Neural cell (in vitro differentiated cells): ENCODE data around the gene FCAMR.

Experiments
- CTCF ChIP-seq: fragments of 450-650 bp; IDR thresholded peaks from 2 replicates; pipeline ENCODE4 v1.5.1; 2014; ENCODE audit warnings: antibody characterized with exemption, mild to moderate bottlenecking, moderate library complexity; ENCODE audit not compliant: poor library complexity, severe bottlenecking
- MXI1 ChIP-seq: fragments of 450-650 bp; conservative IDR thresholded peaks from 2 replicates; pipeline ENCODE4 v1.6.1; 2014; ENCODE audit warnings: antibody characterized with exemption, mild to moderate bottlenecking; ENCODE audit not compliant: poor library complexity, severe bottlenecking
- POLR2AphosphoS5 ChIP-seq: IDR thresholded peaks from 2 replicates; pipeline ENCODE4 v1.6.1; 2012
- RAD21 ChIP-seq: fragments of 450-650 bp; conservative IDR thresholded peaks from 2 replicates; pipeline ENCODE4 v1.6.1; 2014; ENCODE audit warnings: antibody characterized with exemption, mild to moderate bottlenecking, moderate library complexity
- TAF1 ChIP-seq: IDR thresholded peaks from 2 replicates; pipeline ENCODE4 v1.6.1; 2012; ENCODE audit warnings: low read depth
- TF ChIP-seq, protein P1 (sequence below): IDR thresholded peaks from 2 replicates; pipeline ENCODE4 v1.6.1; 2012; ENCODE audit warnings: borderline replicate concordance

DNA sequence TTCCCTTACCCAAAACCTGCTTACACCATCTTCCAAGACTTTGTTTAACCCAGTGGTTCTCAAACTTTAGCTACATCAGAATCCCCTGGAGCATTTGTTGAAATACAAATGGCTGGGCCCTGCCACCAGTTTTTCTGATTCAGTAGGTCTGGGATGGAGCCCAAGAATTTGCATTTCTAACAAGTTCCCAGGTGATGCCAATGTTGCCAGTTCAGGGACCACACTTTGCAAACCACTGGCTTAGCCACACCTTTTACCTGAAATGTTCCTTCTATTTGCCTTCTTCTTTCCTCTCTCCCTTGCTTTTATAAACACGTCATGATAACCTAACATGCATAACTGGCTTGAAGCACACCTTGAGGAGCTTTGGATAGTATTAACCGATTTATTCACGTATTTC, 16.1 kb upstream of the FCAMR start:
- TF ChIP-seq MXI1 (no peak), CTCF (no peak), POLR2AphosphoS5 (no peak), TAF1 (no peak), RAD21 (no peak)
- TF ChIP-seq, protein P1, sequence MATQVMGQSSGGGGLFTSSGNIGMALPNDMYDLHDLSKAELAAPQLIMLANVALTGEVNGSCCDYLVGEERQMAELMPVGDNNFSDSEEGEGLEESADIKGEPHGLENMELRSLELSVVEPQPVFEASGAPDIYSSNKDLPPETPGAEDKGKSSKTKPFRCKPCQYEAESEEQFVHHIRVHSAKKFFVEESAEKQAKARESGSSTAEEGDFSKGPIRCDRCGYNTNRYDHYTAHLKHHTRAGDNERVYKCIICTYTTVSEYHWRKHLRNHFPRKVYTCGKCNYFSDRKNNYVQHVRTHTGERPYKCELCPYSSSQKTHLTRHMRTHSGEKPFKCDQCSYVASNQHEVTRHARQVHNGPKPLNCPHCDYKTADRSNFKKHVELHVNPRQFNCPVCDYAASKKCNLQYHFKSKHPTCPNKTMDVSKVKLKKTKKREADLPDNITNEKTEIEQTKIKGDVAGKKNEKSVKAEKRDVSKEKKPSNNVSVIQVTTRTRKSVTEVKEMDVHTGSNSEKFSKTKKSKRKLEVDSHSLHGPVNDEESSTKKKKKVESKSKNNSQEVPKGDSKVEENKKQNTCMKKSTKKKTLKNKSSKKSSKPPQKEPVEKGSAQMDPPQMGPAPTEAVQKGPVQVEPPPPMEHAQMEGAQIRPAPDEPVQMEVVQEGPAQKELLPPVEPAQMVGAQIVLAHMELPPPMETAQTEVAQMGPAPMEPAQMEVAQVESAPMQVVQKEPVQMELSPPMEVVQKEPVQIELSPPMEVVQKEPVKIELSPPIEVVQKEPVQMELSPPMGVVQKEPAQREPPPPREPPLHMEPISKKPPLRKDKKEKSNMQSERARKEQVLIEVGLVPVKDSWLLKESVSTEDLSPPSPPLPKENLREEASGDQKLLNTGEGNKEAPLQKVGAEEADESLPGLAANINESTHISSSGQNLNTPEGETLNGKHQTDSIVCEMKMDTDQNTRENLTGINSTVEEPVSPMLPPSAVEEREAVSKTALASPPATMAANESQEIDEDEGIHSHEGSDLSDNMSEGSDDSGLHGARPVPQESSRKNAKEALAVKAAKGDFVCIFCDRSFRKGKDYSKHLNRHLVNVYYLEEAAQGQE = no peak
